ENCODE data around the gene GNAT3. TPM values are rescaled to one million over a fixed set of nuclear protein-coding genes. Genes with fewer than 3 reads are reported as not detected.

Gene GNAT3
- total RNA-seq = not detected in 2 replicates

DNA sequence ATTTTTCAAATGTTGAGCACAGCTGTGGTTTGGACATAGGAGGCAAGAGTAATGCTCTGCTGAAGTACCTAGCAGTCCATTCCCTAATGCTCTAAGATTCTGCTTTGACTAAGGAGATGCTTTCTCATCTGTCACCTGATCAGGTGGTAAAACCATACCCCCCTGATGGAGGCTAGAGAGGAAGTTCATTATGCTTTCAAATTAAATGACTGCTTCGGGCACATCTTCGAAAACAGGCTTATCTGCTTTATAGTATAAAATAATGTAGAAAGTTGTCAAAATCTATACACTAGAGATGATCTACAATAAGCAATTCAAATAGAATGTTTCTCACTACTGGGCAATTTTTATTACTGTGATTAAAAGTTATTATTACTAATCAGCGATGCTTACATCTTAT lies at the start of gene GNAT3:
Gene GNAT3, minus strand, starts transcription at position 101 of the 400 bp plus-strand sequence. CDS start 138 bp downstream, outside the sequence.

Other genes starting within 250 kb of the GNAT3 start
- gene CD36, start 126.6 kb upstream of the GNAT3 start, total RNA-seq = 38.1 and 60.9 TPM in 2 replicates